H1 (cell line): ENCODE measurements around the gene BIN1. TPM values are rescaled to one million over a fixed set of nuclear protein-coding genes. Genes with fewer than 3 reads are reported as not detected.

Experiments used
- CTCF ChIA-PET: fragments of 300-600 bp; sonication (Branson Sonifier 250); formaldehyde crosslinking; loops from one replicate; lab custom pipeline; 2021; ENCODE audit not compliant: partially characterized antibody; lab: Charles Lee
- POLR2A ChIA-PET: fragments of 300-600 bp; sonication (Branson Sonifier 250); formaldehyde crosslinking; loops from one replicate; lab custom pipeline; 2021; ENCODE audit warnings: inconsistent platforms; ENCODE audit not compliant: partially characterized antibody; lab: Charles Lee
- DNase-seq, 2 experiments: peaks; one replicate each; pipeline versions ENCODE4 v3.0.0 to v3.0.0-alpha.2; 2010 to 2022; ENCODE audit warnings: low spot score in 2 of 2, low read depth in 1 of 2, mixed read lengths in 1 of 2
- FAIRE-seq: peaks from 2 replicates; lab custom pipeline; 2011; peaks lifted over from hg19 to GRCh38; lab: Jason Lieb, UNC
- H2AFZ ChIP-seq: 2 replicates; pipeline ENCODE4 v1.8.1; 2012; ENCODE audit warnings: low read length, inconsistent platforms
- H2AK5ac ChIP-seq: 2 replicates; pipeline ENCODE4 v1.6.1; 2013; ENCODE audit warnings: low read depth, low read length
- H2BK120ac ChIP-seq: replicated peaks from 2 replicates; pipeline ENCODE3; 2013; ENCODE audit warnings: low read depth, low read length, inconsistent platforms
- H2BK12ac ChIP-seq: 2 replicates; pipeline ENCODE4 v1.6.1; 2013; ENCODE audit warnings: low read depth, low read length
- H2BK15ac ChIP-seq: 2 replicates; pipeline ENCODE4 v1.6.1; 2013; ENCODE audit warnings: low read length
- H2BK20ac ChIP-seq: 2 replicates; pipeline ENCODE4 v1.6.1; 2013; ENCODE audit warnings: low read length
- H2BK5ac ChIP-seq: 2 replicates; pipeline ENCODE4 v1.6.1; 2013; ENCODE audit warnings: low read depth, low read length
- H3K14ac ChIP-seq: 2 replicates; pipeline ENCODE4 v1.6.1; 2013; ENCODE audit warnings: inconsistent platforms; ENCODE audit not compliant: insufficient read length
- H3K18ac ChIP-seq: 2 replicates; pipeline ENCODE4 v1.6.1; 2013; ENCODE audit warnings: low read length; ENCODE audit errors: extremely low read depth
- H3K23ac ChIP-seq: 2 replicates; pipeline ENCODE4 v1.6.1; 2013; ENCODE audit warnings: inconsistent platforms; ENCODE audit not compliant: insufficient read length
- H3K23me2 ChIP-seq: 2 replicates; pipeline ENCODE4 v1.6.1; 2013; ENCODE audit warnings: low read depth, low read length
- H3K27ac ChIP-seq: 2 replicates; pipeline ENCODE4 v1.6.1; 2011; ENCODE audit warnings: low read depth, low read length, inconsistent platforms
- H3K27me3 ChIP-seq, 4 experiments: replicated peaks in 1 of 4; 1 replicate in 1 of 4; 2 replicates in 3 of 4; pipeline versions ENCODE4 v1.6.1 to v1.8.1; 2011 to 2013; ENCODE audit warnings: low read length in 3 of 4, mild to moderate bottlenecking in 3 of 4, inconsistent platforms in 2 of 4, mixed read lengths in 2 of 4, moderate library complexity in 1 of 4; ENCODE audit not compliant: control insufficient read depth in 3 of 4, insufficient read depth in 3 of 4; ENCODE audit errors: extremely low read depth in 1 of 4
- H3K36me3 ChIP-seq, 4 experiments: 2 replicates each; pipeline versions ENCODE4 v1.6.1 to v1.8.1; 2011 to 2013; ENCODE audit warnings: mild to moderate bottlenecking in 4 of 4, low read length in 3 of 4, moderate library complexity in 2 of 4, control low read depth in 1 of 4, inconsistent platforms in 1 of 4; ENCODE audit not compliant: insufficient read depth in 4 of 4, control insufficient read depth in 2 of 4
- H3K4ac ChIP-seq: replicated peaks from 2 replicates; pipeline ENCODE3; 2013; ENCODE audit warnings: low read length, low read depth, mixed read lengths, inconsistent platforms; ENCODE audit not compliant: insufficient read length
- H3K4me1 ChIP-seq, 4 experiments: replicated peaks in 1 of 4; 1 replicate in 1 of 4; 2 replicates in 3 of 4; pipeline versions ENCODE4 v1.6.1 to v1.8.1; 2011 to 2013; ENCODE audit warnings: low read length in 3 of 4, inconsistent platforms in 2 of 4, mixed read lengths in 1 of 4; ENCODE audit not compliant: insufficient read depth in 4 of 4, control insufficient read depth in 3 of 4
- H3K4me2 ChIP-seq, 2 experiments: 2 replicates each; pipeline versions ENCODE4 v1.6.1 to v1.8.1; 2011 to 2013; ENCODE audit warnings: low read depth in 2 of 2, low read length in 2 of 2, control low read depth in 1 of 2, inconsistent platforms in 1 of 2, mild to moderate bottlenecking in 1 of 2; ENCODE audit not compliant: insufficient read depth in 1 of 2
- H3K4me3 ChIP-seq, 4 experiments: fragments of 200-600, 300-600 bp in 1 of 4; sonication (generic), shearing (Covaris generic), sonication (Bioruptor Twin) in 1 of 4; 2 replicates each; pipeline versions ENCODE4 v1.5.1 to v1.8.1; 2011 to 2016; ENCODE audit warnings: low read length in 4 of 4, low read depth in 3 of 4, control low read depth in 2 of 4, inconsistent platforms in 2 of 4, mild to moderate bottlenecking in 2 of 4, mixed read lengths in 1 of 4, moderate library complexity in 1 of 4; ENCODE audit not compliant: insufficient read depth in 2 of 4; ENCODE audit errors: extremely low read depth in 1 of 4
- H3K56ac ChIP-seq: replicated peaks from 2 replicates; pipeline ENCODE3; 2013; ENCODE audit warnings: low read depth, mild to moderate bottlenecking, mixed read lengths, low read length, inconsistent platforms; ENCODE audit not compliant: insufficient read length
- H3K79me1 ChIP-seq: 2 replicates; pipeline ENCODE4 v1.6.1; 2013; ENCODE audit warnings: low read depth, low read length, control low read depth
- H3K79me2 ChIP-seq, 2 experiments: 2 replicates each; pipeline versions ENCODE4 v1.6.1 to v1.8.1; 2012 to 2013; ENCODE audit warnings: low read length in 2 of 2, mild to moderate bottlenecking in 2 of 2, inconsistent platforms in 1 of 2; ENCODE audit not compliant: insufficient read depth in 2 of 2, control insufficient read depth in 1 of 2
- H3K9ac ChIP-seq, 4 experiments: replicated peaks in 1 of 4; 1 replicate in 1 of 4; 2 replicates in 3 of 4; pipeline versions ENCODE4 v1.6.1 to v1.8.1; 2011 to 2013; ENCODE audit warnings: low read depth in 3 of 4, low read length in 3 of 4, control low read depth in 2 of 4, mild to moderate bottlenecking in 2 of 4, moderate library complexity in 2 of 4, inconsistent platforms in 1 of 4; ENCODE audit errors: extremely low read depth in 1 of 4
- H3K9me3 ChIP-seq, 2 experiments: 2 replicates each; pipeline versions ENCODE4 v1.6.1 to v1.8.1; 2012 to 2013; ENCODE audit warnings: mild to moderate bottlenecking in 2 of 2, moderate library complexity in 2 of 2, control low read depth in 1 of 2, inconsistent platforms in 1 of 2, low read depth in 1 of 2, low read length in 1 of 2, mixed read lengths in 1 of 2; ENCODE audit not compliant: insufficient read depth in 2 of 2
- H4K20me1 ChIP-seq, 2 experiments: replicated peaks in 1 of 2; 2 replicates each; pipeline versions ENCODE3 to v1.8.1; 2011 to 2013; ENCODE audit warnings: inconsistent platforms in 2 of 2, low read length in 2 of 2, mild to moderate bottlenecking in 1 of 2; ENCODE audit not compliant: insufficient read depth in 2 of 2, control insufficient read depth in 1 of 2
- H4K5ac ChIP-seq: 2 replicates; pipeline ENCODE4 v1.6.1; 2013; ENCODE audit warnings: low read length, low read depth, mixed read lengths, inconsistent platforms; ENCODE audit not compliant: insufficient read length
- H4K8ac ChIP-seq: 2 replicates; pipeline ENCODE4 v1.8.0; 2013; ENCODE audit warnings: mild to moderate bottlenecking, moderate library complexity, low read length, inconsistent platforms; ENCODE audit not compliant: insufficient read depth; ENCODE audit errors: extremely low read depth
- H4K91ac ChIP-seq: replicated peaks from 2 replicates; pipeline ENCODE3; 2013; ENCODE audit warnings: low read length, mixed read lengths, inconsistent platforms; ENCODE audit not compliant: insufficient read length
- KDM1A ChIP-seq: fragments of 200-600, 300-600 bp; sonication (generic); IDR thresholded peaks from 2 replicates; pipeline ENCODE4 v1.7.1; 2016; ENCODE audit warnings: mild to moderate bottlenecking, low read length, borderline replicate concordance
- RAD21 ChIP-seq, 2 experiments: IDR thresholded peaks in 1 of 2; conservative IDR thresholded peaks in 1 of 2; 2 replicates each; pipeline ENCODE4 v1.6.1; 2011; ENCODE audit warnings: low read depth in 2 of 2, low read length in 2 of 2, improper control_type of control experiment in 1 of 2, inconsistent platforms in 1 of 2, mild to moderate bottlenecking in 1 of 2, moderate library complexity in 1 of 2
- SIN3A ChIP-seq, 2 experiments: IDR thresholded peaks in 1 of 2; conservative IDR thresholded peaks in 1 of 2; 2 replicates each; pipeline ENCODE4 v1.6.1; 2011 to 2012; ENCODE audit warnings: low read length in 2 of 2, improper control_type of control experiment in 1 of 2, low read depth in 1 of 2, mild to moderate bottlenecking in 1 of 2
- SIX5 ChIP-seq: IDR thresholded peaks from 2 replicates; pipeline ENCODE4 v1.6.1; 2011; ENCODE audit warnings: mild to moderate bottlenecking, low read depth, low read length
- YY1 ChIP-seq: IDR thresholded peaks from 2 replicates; pipeline ENCODE4 v1.6.1; 2011; ENCODE audit warnings: low read depth, mild to moderate bottlenecking, low read length
- ZNF274 ChIP-seq: IDR thresholded peaks from 2 replicates; pipeline ENCODE4 v1.7.0; 2012; ENCODE audit warnings: low read length, borderline replicate concordance; ENCODE audit errors: extremely low read depth
- WGBS, 2 experiments: shearing (Covaris generic) in 1 of 2; methylation state at CpG; one replicate each; pipeline versions ENCODE4 v1.1.6 to v1.1.7; 2013 to 2015; ENCODE audit warnings: low lambda C conversion rate in 2 of 2, mixed read lengths in 2 of 2, inconsistent platforms in 1 of 2, low coverage in 1 of 2, missing lambda C conversion rate in 1 of 2; ENCODE audit not compliant: insufficient replicate concordance in 2 of 2, insufficient coverage in 1 of 2, insufficient read length in 1 of 2; ENCODE audit errors: extremely low coverage in 1 of 2, missing lambda C conversion rate in 1 of 2; 5-methylcytosine and 5-hydroxymethylcytosine counted together
- polyA plus RNA-seq, 7 experiments: library from polyadenylated mRNA; depleted of rRNA in 3 of 7; stranded (reverse) in 5 of 7; unstranded in 2 of 7; fragments of >200 nt in 5 of 7; fragments of 200-250 nt in 2 of 7; gene quantifications; 1 replicate in 5 of 7; 2 replicates in 1 of 7; 4 replicates in 1 of 7; pipeline versions ENCODE4 v1.2.1 to v1.2.3, GENCODE V29; 2011 to 2013; ENCODE audit warnings: missing spikeins in 2 of 7, mixed read lengths in 2 of 7
- total RNA-seq: library from RNA; stranded (reverse); fragmentation: NEBNext Ultra II Directional; extraction: Animal tissue kit (Norgen Biotek cat#: 25700); gene quantifications from 2 replicates; pipeline ENCODE4 v1.2.1, GENCODE V29; 2021
- TF ChIP-seq, protein P1 (sequence below): IDR thresholded peaks from 2 replicates; pipeline ENCODE4 v1.6.1; 2012; ENCODE audit warnings: inconsistent platforms

The BIN1 gene
- total and polyA plus RNA-seq, 2 of the 8 experiments (the other 6 are each of a cell fraction or from before 2014, with no cell fraction given), result 23.6 to 35.6 TPM

GRCh38 chr2:127117603-127118002 lies 10.6 kb upstream of the BIN1 start:
- no peak for TF ChIP-seq YY1
- no peak for TF ChIP-seq ZNF274
- no peak for TF ChIP-seq KDM1A
- TF ChIP-seq SIX5, result no peak
- TF ChIP-seq RAD21 (IDR thresholded peaks at IDR 0.05 in 1 of 2, conservative IDR thresholded peaks at IDR 0.05 in 1 of 2; ENCODE audit: low read depth in 2 of 2, low read length in 2 of 2), result no peak
- no peak for TF ChIP-seq SIN3A (conservative IDR thresholded peaks at IDR 0.05 in 1 of 2, IDR thresholded peaks at IDR 0.05 in 1 of 2; ENCODE audit: low read depth in 1 of 2, low read length in 2 of 2)
- TF ChIP-seq, protein P1, sequence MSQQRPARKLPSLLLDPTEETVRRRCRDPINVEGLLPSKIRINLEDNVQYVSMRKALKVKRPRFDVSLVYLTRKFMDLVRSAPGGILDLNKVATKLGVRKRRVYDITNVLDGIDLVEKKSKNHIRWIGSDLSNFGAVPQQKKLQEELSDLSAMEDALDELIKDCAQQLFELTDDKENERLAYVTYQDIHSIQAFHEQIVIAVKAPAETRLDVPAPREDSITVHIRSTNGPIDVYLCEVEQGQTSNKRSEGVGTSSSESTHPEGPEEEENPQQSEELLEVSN, result no peak
- H2BK15ac ChIP-seq, result no peak overlapping the region
- H3K36me3 ChIP-seq, result no peaks in the 10 kb centered on the region
- H2BK20ac ChIP-seq, result no peak overlapping the region
- no peak for FAIRE-seq
- no peak overlapping the region for H3K18ac ChIP-seq
- no peak overlapping the region for H4K8ac ChIP-seq
- no peaks in the 10 kb centered on the region for H3K79me1 ChIP-seq
- no peak overlapping the region for H3K4me2 ChIP-seq
- peaks cover 13 to 20% of the 10 kb centered on the region in 2 experiments; a peak in 3 of 4 replicates for H3K9me3 ChIP-seq
- H3K56ac ChIP-seq, result no peak overlapping the region
- H3K27ac ChIP-seq, result no peak overlapping the region
- no peak overlapping the region for H4K5ac ChIP-seq
- no peaks in the 10 kb centered on the region for H3K4me1 ChIP-seq
- no peak overlapping the region for H3K23ac ChIP-seq
- peak in 1 of 2 experiments; percentile 16 for DNase-seq
- no peak overlapping the region for H2AFZ ChIP-seq
- no peak overlapping the region for H2BK5ac ChIP-seq
- no peak overlapping the region for H3K4ac ChIP-seq
- H4K20me1 ChIP-seq, result no peaks in the 10 kb centered on the region
- no peaks in the 10 kb centered on the region for H3K79me2 ChIP-seq
- no peak overlapping the region for H3K14ac ChIP-seq
- WGBS, 2 experiments, result 95% methylated on average over 9 of the region's 9 CpGs; no CpG with 5 or more reads in 1 of the 2 experiments
- H3K23me2 ChIP-seq, result no peaks in the 10 kb centered on the region
- H3K4me3 ChIP-seq, result no peak overlapping the region
- H2BK120ac ChIP-seq, result no peak overlapping the region
- CTCF ChIA-PET, result no interaction called here
- POLR2A ChIA-PET, result no interaction called here
- no peak overlapping the region for H2AK5ac ChIP-seq
- no peak overlapping the region for H4K91ac ChIP-seq
- no peak overlapping the region for H3K9ac ChIP-seq
- no peak overlapping the region for H2BK12ac ChIP-seq
- H3K27me3 ChIP-seq, result 0 out of 7 replicates have a peak, but pooled peaks cover 0 to 3% (median 0%) of the 10 kb centered on the region in 4 experiments
